SJCRH30 (cell line): ENCODE measurements around the gene KANSL1L. TPM values are rescaled to one million over a fixed set of nuclear protein-coding genes. Genes with fewer than 3 reads are reported as not detected.

ENCODE experiments used
- DNase-seq, 2 experiments: peaks; one replicate each; pipeline ENCODE4 v3.0.0-alpha.2; 2015 to 2020
- H3K27ac ChIP-seq: fragments of 250-450 bp; sonication (Bioruptor Pico); 2 replicates; pipeline ENCODE4 v1.5.1; 2020; ENCODE audit warnings: mild to moderate bottlenecking, moderate library complexity
- H3K27me3 ChIP-seq: fragments of 250-450 bp; sonication (Bioruptor Pico); 2 replicates; pipeline ENCODE4 v1.5.1; 2020; ENCODE audit warnings: mild to moderate bottlenecking, moderate library complexity
- H3K36me3 ChIP-seq: fragments of 250-450 bp; sonication (Bioruptor Pico); 2 replicates; pipeline ENCODE4 v1.5.1; 2020; ENCODE audit warnings: mild to moderate bottlenecking, moderate library complexity
- H3K4me1 ChIP-seq: fragments of 250-450 bp; sonication (Bioruptor Pico); 2 replicates; pipeline ENCODE4 v1.5.1; 2020; ENCODE audit warnings: mild to moderate bottlenecking, moderate library complexity
- H3K4me3 ChIP-seq: fragments of 250-450 bp; sonication (Bioruptor Pico); 2 replicates; pipeline ENCODE4 v1.5.1; 2020; ENCODE audit warnings: mild to moderate bottlenecking, moderate library complexity
- H3K9me3 ChIP-seq: fragments of 250-450 bp; sonication (Bioruptor Pico); replicated peaks from 2 replicates; pipeline ENCODE4 v1.5.1; 2020; ENCODE audit warnings: mild to moderate bottlenecking, moderate library complexity
- total RNA-seq: library from RNA; depleted of rRNA; stranded (reverse); fragments of >200 nt; shearing (Covaris generic); gene quantifications from 2 replicates; pipeline ENCODE4 v1.2.3, GENCODE V29; 2014

Gene KANSL1L
- total RNA-seq, 1 experiment from 2014 or later = 24.3 TPM

DNA sequence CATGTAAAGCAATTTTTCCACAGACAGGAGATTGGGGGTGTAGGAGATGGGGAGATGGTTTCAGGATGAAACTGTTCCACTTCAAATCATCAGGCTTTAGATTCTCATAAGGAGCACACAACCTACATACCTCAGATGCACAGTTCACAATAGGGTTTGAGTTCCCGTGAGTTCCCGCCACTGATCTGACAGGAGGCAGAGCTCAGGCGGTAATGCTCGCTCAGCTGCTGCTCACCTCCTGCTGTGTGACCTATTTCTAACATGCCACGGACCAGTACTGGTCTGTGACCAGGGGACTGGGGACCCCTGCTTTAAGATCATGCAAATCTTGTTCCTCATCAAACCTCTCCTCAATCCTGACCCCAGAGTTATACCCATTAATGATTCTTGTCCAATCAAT is 98.7 kb downstream of the KANSL1L start:
- H3K4me1 ChIP-seq = peaks cover 7% of the 10 kb centered on the region; the same call in 1 of the 2 replicates
- peaks cover 4% of the 10 kb centered on the region; the same call in 1 of the 2 replicates for H3K36me3 ChIP-seq
- no peaks in the 10 kb centered on the region for H3K9me3 ChIP-seq

GRCh38 chr2:210063306-210063705 is 107.9 kb downstream of the KANSL1L start:
- H3K27me3 ChIP-seq = no peaks in the 10 kb centered on the region
- no peak for DNase-seq
- H3K4me1 ChIP-seq = no peaks in the 10 kb centered on the region
- H3K9me3 ChIP-seq = no peaks in the 10 kb centered on the region
- no peak overlapping the region for H3K4me3 ChIP-seq
- no peaks in the 10 kb centered on the region for H3K36me3 ChIP-seq
- H3K27ac ChIP-seq = no peak overlapping the region

More for the DNA sequence above, 98.7 kb downstream of the KANSL1L start:
- DNase-seq = no peak
- no peak overlapping the region for H3K4me3 ChIP-seq
- no peaks in the 10 kb centered on the region for H3K27me3 ChIP-seq
- H3K27ac ChIP-seq = no peak overlapping the region

DNA sequence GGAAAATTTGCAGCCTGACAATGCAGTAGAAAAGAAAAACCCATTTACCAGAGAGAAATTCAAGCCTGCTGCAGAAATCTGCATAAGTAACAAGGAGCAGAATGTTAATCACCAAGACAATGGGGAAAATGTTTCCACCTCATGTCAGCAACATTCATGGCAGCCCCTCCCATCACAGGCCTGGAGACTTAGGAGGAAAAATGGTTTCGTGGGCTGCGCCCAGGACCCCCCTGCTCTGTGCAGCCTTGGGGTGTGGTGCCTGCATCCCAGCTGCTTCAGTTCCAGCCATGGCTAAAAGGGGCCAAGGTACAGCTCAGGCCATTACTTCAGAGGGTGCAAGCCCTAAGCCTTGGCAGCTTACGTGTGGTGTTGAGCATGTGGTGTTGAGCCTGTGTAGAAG is 115.4 kb downstream of the KANSL1L start:
- H3K27ac ChIP-seq = no peak overlapping the region
- H3K36me3 ChIP-seq = no peaks in the 10 kb centered on the region
- no peaks in the 10 kb centered on the region; the same call in 1 of the 2 replicates for H3K4me1 ChIP-seq
- H3K9me3 ChIP-seq = peaks cover 11% of the 10 kb centered on the region
- no peak overlapping the region for H3K4me3 ChIP-seq
- no peak for DNase-seq
- H3K27me3 ChIP-seq = no peaks in the 10 kb centered on the region

DNA sequence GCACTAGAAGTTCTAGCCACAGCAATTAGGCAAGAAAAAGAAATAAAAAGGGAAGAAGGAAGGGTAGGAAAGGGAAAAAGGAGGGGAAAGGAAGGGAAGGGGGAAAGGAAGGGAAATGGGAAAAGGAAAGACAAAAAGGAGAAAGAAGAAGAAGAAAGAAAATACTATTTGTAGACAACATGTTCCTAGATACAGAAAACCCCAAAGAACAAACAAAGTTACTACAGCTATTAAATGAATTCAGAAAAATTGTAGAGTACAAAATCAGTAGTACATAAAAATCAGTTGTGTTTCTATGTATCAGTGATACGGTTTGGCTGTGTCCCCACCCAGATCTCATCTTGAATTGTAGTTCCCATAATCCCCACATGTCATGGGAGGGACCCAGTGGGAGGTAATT is 116.5 kb downstream of the KANSL1L start:
- Histone ChIP-seq H3K27me3 (no peaks in the 10 kb centered on the region), H3K27ac (no peak overlapping the region), H3K4me1 (peaks cover 7% of the 10 kb centered on the region), H3K36me3 (no peaks in the 10 kb centered on the region), H3K4me3 (no peak overlapping the region), H3K9me3 (peaks cover 11% of the 10 kb centered on the region)
- DNase-seq = no peak

DNA sequence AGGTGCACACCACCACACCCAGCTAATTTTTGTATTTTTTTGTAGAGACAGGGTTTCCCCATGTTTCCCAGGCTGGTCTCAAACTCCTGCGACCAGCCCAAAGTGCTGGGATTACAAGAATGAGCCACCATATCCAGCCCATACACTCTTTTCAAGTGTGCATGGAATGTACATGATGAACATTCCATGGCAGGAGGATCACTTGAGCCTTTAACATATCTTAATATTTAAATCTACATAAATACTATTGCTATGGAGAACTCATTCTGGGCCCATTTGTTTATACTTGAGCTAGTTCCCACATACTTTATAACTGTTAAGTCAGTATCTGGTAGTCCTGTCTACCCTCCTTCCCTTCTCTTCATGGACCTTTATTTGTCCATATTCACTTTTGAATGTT is 120.3 kb downstream of the KANSL1L start:
- no peak for DNase-seq
- H3K4me3 ChIP-seq = no peak overlapping the region
- peaks cover 10% of the 10 kb centered on the region for H3K4me1 ChIP-seq
- no peaks in the 10 kb centered on the region for H3K27me3 ChIP-seq
- no peaks in the 10 kb centered on the region for H3K36me3 ChIP-seq
- no peak overlapping the region for H3K27ac ChIP-seq
- H3K9me3 ChIP-seq = peaks cover 15% of the 10 kb centered on the region

- Histone ChIP-seq H3K4me1 (peaks cover 10% of the 10 kb centered on the region), H3K27me3 (no peaks in the 10 kb centered on the region), H3K9me3 (peaks cover 8% of the 10 kb centered on the region), H3K4me3 (no peak overlapping the region), H3K36me3 (no peaks in the 10 kb centered on the region), H3K27ac (peak overlapping the region; percentile 57)
- DNase-seq = peak; percentile 86 to 94
Observed at GRCh38 chr2:210049831-210050230, 121.4 kb downstream of the KANSL1L start.

DNA sequence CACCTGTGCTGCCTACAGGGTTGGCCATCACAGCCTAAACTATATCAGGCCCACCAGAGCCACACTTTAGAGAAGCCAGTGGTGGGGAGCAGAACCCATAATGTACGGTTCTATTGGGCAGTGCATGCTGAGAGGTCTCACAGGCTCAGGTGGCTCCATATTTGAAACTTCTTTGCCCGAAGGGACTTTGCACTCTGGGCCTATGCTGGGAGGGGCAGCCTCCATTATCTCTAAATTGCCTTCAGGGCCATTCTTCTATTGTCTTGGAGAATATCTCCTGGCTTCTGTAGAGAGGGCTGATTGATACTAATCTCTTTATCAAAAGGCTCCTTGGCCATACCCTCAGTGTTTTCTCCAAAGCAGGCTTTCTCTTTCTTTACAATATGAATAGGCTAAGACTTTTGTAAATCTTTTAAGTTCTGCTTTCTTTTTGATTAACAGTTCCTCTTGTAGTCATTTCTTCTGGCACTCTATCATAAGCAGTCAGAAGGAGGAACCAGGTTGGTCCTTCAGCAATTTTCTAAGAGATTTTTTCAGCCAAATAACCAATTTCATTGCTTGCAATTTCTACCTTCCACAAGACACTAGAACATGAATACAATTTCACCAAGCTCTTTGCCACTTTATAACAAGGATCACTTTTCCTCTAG is 124.2 kb downstream of the KANSL1L start:
- DNase-seq = no peak

GRCh38 chr2:210038078-210038477 is 133.1 kb downstream of the KANSL1L start:
- Histone ChIP-seq H3K4me3 (no peak overlapping the region), H3K27ac (no peak overlapping the region), H3K36me3 (peaks cover 2% of the 10 kb centered on the region; the same call in 1 of the 2 replicates), H3K9me3 (no peaks in the 10 kb centered on the region), H3K27me3 (no peaks in the 10 kb centered on the region), H3K4me1 (no peaks in the 10 kb centered on the region)
- no peak for DNase-seq

More for the DNA sequence above, 124.2 kb downstream of the KANSL1L start:
- no peak overlapping the region for H3K27ac ChIP-seq
- peaks cover 10% of the 10 kb centered on the region for H3K4me1 ChIP-seq
- H3K27me3 ChIP-seq = no peaks in the 10 kb centered on the region
- peaks cover under 1% of the 10 kb centered on the region for H3K36me3 ChIP-seq
- H3K9me3 ChIP-seq = 0 out of 2 replicates have a peak, but pooled peaks cover 3% of the 10 kb centered on the region
- no peak overlapping the region for H3K4me3 ChIP-seq

DNA sequence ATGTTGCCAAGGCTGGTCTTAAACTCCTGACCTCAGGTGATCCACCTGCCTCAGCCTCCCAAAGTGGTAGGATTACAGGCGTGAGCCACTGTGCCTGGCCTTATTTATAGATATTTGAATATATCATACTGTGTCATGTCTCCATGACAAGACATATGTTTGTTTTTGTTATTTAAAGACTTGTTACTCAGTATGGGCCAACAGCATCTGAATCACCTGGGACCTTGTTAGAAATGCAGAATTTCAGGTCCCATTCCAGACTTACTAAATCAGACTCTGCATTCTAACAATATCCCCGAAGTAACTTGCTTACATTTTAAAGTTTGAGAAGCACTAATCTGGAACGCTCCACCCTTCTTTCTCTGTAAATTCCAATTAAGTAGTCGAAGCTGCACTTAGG is 135.5 kb downstream of the KANSL1L start:
- Histone ChIP-seq H3K9me3 (no peaks in the 10 kb centered on the region; the same call in 1 of the 2 replicates), H3K27ac (no peak overlapping the region), H3K27me3 (no peaks in the 10 kb centered on the region), H3K4me1 (no peaks in the 10 kb centered on the region), H3K4me3 (no peak overlapping the region), H3K36me3 (peaks cover 6% of the 10 kb centered on the region; the same call in 1 of the 2 replicates)
- no peak for DNase-seq

DNA sequence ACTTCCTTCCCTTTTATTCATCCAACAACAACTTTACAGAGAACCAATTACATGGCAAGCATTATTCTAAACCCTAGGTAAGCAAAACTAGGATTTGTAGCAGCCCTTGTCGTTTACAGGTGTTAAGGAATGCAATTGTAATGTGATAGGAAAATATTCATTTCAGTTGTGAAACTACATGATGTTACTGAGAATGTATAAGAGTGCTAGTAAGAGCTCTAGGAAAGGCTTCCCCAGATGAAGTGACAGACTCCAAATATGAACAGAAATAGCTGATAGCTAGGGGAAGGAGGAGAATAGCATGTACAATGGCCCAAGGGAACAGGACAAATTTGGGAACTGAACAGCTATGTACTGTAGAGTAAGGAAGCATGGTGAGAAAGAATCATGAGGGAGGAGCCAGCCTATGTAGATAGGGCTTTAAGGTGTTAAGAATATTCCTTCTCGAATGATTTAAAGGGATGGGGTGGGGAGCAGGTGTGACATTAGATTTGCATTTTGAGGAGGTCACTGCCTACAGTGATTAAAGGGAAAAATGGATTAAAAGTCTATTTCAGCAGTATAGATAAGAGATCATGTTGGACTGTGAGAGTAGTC is 137.0 kb downstream of the KANSL1L start:
- Histone ChIP-seq H3K27me3 (no peaks in the 10 kb centered on the region), H3K27ac (no peak overlapping the region), H3K36me3 (peaks cover 8% of the 10 kb centered on the region; the same call in 1 of the 2 replicates), H3K9me3 (no peaks in the 10 kb centered on the region; the same call in 1 of the 2 replicates), H3K4me1 (no peaks in the 10 kb centered on the region), H3K4me3 (no peak overlapping the region)
- DNase-seq = no peak

- Histone ChIP-seq H3K9me3 (no peaks in the 10 kb centered on the region; the same call in 1 of the 2 replicates), H3K4me1 (no peaks in the 10 kb centered on the region), H3K27me3 (no peaks in the 10 kb centered on the region), H3K4me3 (no peak overlapping the region), H3K36me3 (peaks cover 36% of the 10 kb centered on the region), H3K27ac (no peak overlapping the region)
- no peak for DNase-seq
Observed at GRCh38 chr2:210028178-210028577, 143.0 kb downstream of the KANSL1L start.

GRCh38 chr2:210027608-210028007 is 143.6 kb downstream of the KANSL1L start:
- Histone ChIP-seq H3K9me3 (no peaks in the 10 kb centered on the region; the same call in 1 of the 2 replicates), H3K4me1 (no peaks in the 10 kb centered on the region), H3K36me3 (peaks cover 40% of the 10 kb centered on the region), H3K27me3 (no peaks in the 10 kb centered on the region), H3K4me3 (no peak overlapping the region), H3K27ac (no peak overlapping the region)
- DNase-seq = no peak

- DNase-seq = no peak
- no peaks in the 10 kb centered on the region for H3K4me1 ChIP-seq
- peaks cover 78% of the 10 kb centered on the region for H3K36me3 ChIP-seq
- no peaks in the 10 kb centered on the region for H3K27me3 ChIP-seq
- H3K9me3 ChIP-seq = no peaks in the 10 kb centered on the region
- no peak overlapping the region for H3K4me3 ChIP-seq
- no peak overlapping the region for H3K27ac ChIP-seq
Observed at GRCh38 chr2:210022824-210023223, 148.4 kb downstream of the KANSL1L start.

- H3K4me1 ChIP-seq = no peaks in the 10 kb centered on the region
- H3K27ac ChIP-seq = no peak overlapping the region
- H3K36me3 ChIP-seq = peaks cover 88% of the 10 kb centered on the region
- no peaks in the 10 kb centered on the region for H3K27me3 ChIP-seq
- DNase-seq = no peak
- H3K4me3 ChIP-seq = no peak overlapping the region
- no peaks in the 10 kb centered on the region for H3K9me3 ChIP-seq
Observed at GRCh38 chr2:210020138-210020537, 151.1 kb downstream of the KANSL1L start.

GRCh38 chr2:210009896-210010295 is 161.3 kb downstream of the KANSL1L start:
- no peak for DNase-seq
- no peak overlapping the region for H3K4me3 ChIP-seq
- H3K36me3 ChIP-seq = peaks cover 50% of the 10 kb centered on the region
- H3K4me1 ChIP-seq = no peaks in the 10 kb centered on the region
- H3K9me3 ChIP-seq = no peaks in the 10 kb centered on the region
- H3K27me3 ChIP-seq = no peaks in the 10 kb centered on the region
- no peak overlapping the region for H3K27ac ChIP-seq
